ENCODE measurements around the gene HNRNPA1. TPM values are rescaled to one million over a fixed set of nuclear protein-coding genes. Genes with fewer than 3 reads are reported as not detected.
A peak's percentile ranks its signal among the peaks of the same experiment; 100 is the strongest.

HNRNPA1 gene
- total and polyA plus RNA-seq, 5 donors from 2014 or later: 750 to 1,288 (median 852) TPM

- Mint-ChIP-seq H3K27me3 (no peaks in the 10 kb centered on the region), H3K9me3 (peaks cover 0 to 2% (median 0%) of the 10 kb centered on the region in 7 donors), H3K4me3 (peak overlapping the region in 2 of 4 donors; percentile 57 to 87), H3K27ac (peak overlapping the region; percentile 39 to 77 (median 55)), H3K36me3 (peaks cover 64% of the 10 kb centered on the region), H3K4me1 (peaks cover 10 to 42% (median 25%) of the 10 kb centered on the region in 4 donors)
- DNase-seq (no peak), ATAC-seq (ENCODE audit: low read depth in 2 of 2) (no peak)
- Histone ChIP-seq H3K4me1 (ENCODE audit: control insufficient read depth, insufficient read depth, low read length, poor library complexity, severe bottlenecking) (peaks cover 54% of the 10 kb centered on the region), H3K36me3 (ENCODE audit: control insufficient read depth, insufficient read depth, low read length) (peaks cover 62% of the 10 kb centered on the region), H3K27ac (ENCODE audit: insufficient read depth, low read length, poor library complexity, severe bottlenecking) (no peak overlapping the region), H3K27me3 (ENCODE audit: control insufficient read depth, insufficient read depth, low read length) (no peaks in the 10 kb centered on the region), H3K4me3 (ENCODE audit: low read depth, low read length) (peak overlapping the region; percentile 46), H3K9me3 (ENCODE audit: control insufficient read depth in 2 of 2, low read length in 2 of 2) (no peaks in the 10 kb centered on the region)
Observed at GRCh38 chr12:54285150-54286041, 4.9 kb downstream of the HNRNPA1 start.

GRCh38 chr12:54286042-54287030, 5.8 kb downstream of the HNRNPA1 start:
- peaks cover 62% of the 10 kb centered on the region for H3K36me3 ChIP-seq (ENCODE audit: control insufficient read depth, insufficient read depth, low read length)
- peaks cover 10 to 42% (median 25%) of the 10 kb centered on the region in 4 donors for H3K4me1 Mint-ChIP-seq
- H3K36me3 Mint-ChIP-seq: peaks cover 62% of the 10 kb centered on the region
- DNase-seq (no peak), ATAC-seq (ENCODE audit: low read depth in 2 of 2) (no peak)
- peak overlapping the region; percentile 33 for H3K4me3 ChIP-seq (ENCODE audit: low read depth, low read length)
- no peak overlapping the region for H3K27ac ChIP-seq (ENCODE audit: insufficient read depth, low read length, poor library complexity, severe bottlenecking)
- H3K9me3 Mint-ChIP-seq: peaks cover 0 to 2% (median 0%) of the 10 kb centered on the region in 7 donors
- no peaks in the 10 kb centered on the region for H3K27me3 ChIP-seq (ENCODE audit: control insufficient read depth, insufficient read depth, low read length)
- H3K9me3 ChIP-seq (ENCODE audit: control insufficient read depth in 2 of 2, low read length in 2 of 2): no peaks in the 10 kb centered on the region
- peaks cover 49% of the 10 kb centered on the region for H3K4me1 ChIP-seq (ENCODE audit: control insufficient read depth, insufficient read depth, low read length, poor library complexity, severe bottlenecking)
- H3K27me3 Mint-ChIP-seq: no peaks in the 10 kb centered on the region
- H3K4me3 Mint-ChIP-seq: peak overlapping the region in 1 of 4 donors; percentile 57
- H3K27ac Mint-ChIP-seq: peak overlapping the region; percentile 16 to 77 (median 39)

- H3K4me3 ChIP-seq (ENCODE audit: low read depth, low read length): no peak overlapping the region
- no peak for DNase-seq
- H3K27ac ChIP-seq (ENCODE audit: insufficient read depth, low read length, poor library complexity, severe bottlenecking): no peak overlapping the region
Observed at GRCh38 chr12:54287261-54288157, 7.0 kb downstream of the HNRNPA1 start.

GRCh38 chr12:54292083-54292930, 11.8 kb downstream of the HNRNPA1 start:
- no peaks in the 10 kb centered on the region for H3K27me3 ChIP-seq (ENCODE audit: control insufficient read depth, insufficient read depth, low read length)
- H3K4me3 ChIP-seq (ENCODE audit: low read depth, low read length): no peak overlapping the region
- no peak overlapping the region for H3K4me3 Mint-ChIP-seq
- DNase-seq: no peak
- no peaks in the 10 kb centered on the region for H3K9me3 ChIP-seq (ENCODE audit: control insufficient read depth in 2 of 2, low read length in 2 of 2)
- no peak overlapping the region for H3K27ac ChIP-seq (ENCODE audit: insufficient read depth, low read length, poor library complexity, severe bottlenecking)
- peaks cover 4% of the 10 kb centered on the region for H3K36me3 Mint-ChIP-seq
- no peak for ATAC-seq (ENCODE audit: low read depth in 2 of 2)
- H3K9me3 Mint-ChIP-seq: no peaks in the 10 kb centered on the region
- no peak overlapping the region for H3K27ac Mint-ChIP-seq
- H3K27me3 Mint-ChIP-seq: peaks cover 13% of the 10 kb centered on the region
- H3K36me3 ChIP-seq (ENCODE audit: control insufficient read depth, insufficient read depth, low read length): peaks cover 13% of the 10 kb centered on the region
- peaks cover 0 to 3% (median under 1%) of the 10 kb centered on the region in 4 donors for H3K4me1 Mint-ChIP-seq
- no peaks in the 10 kb centered on the region for H3K4me1 ChIP-seq (ENCODE audit: control insufficient read depth, insufficient read depth, low read length, poor library complexity, severe bottlenecking)

More at GRCh38 chr12:54287261-54288157, 7.0 kb downstream of the HNRNPA1 start:
- H3K36me3 Mint-ChIP-seq: peaks cover 50% of the 10 kb centered on the region
- no peaks in the 10 kb centered on the region for H3K9me3 ChIP-seq (ENCODE audit: control insufficient read depth in 2 of 2, low read length in 2 of 2)
- peaks cover 38% of the 10 kb centered on the region for H3K4me1 ChIP-seq (ENCODE audit: control insufficient read depth, insufficient read depth, low read length, poor library complexity, severe bottlenecking)
- ATAC-seq (ENCODE audit: low read depth in 2 of 2): no peak
- peaks cover 54% of the 10 kb centered on the region for H3K36me3 ChIP-seq (ENCODE audit: control insufficient read depth, insufficient read depth, low read length)
- peaks cover 10 to 38% (median 24%) of the 10 kb centered on the region in 4 donors for H3K4me1 Mint-ChIP-seq
- H3K27me3 Mint-ChIP-seq: no peaks in the 10 kb centered on the region
- H3K27me3 ChIP-seq (ENCODE audit: control insufficient read depth, insufficient read depth, low read length): no peaks in the 10 kb centered on the region
- H3K9me3 Mint-ChIP-seq: peaks cover 0 to 2% (median 0%) of the 10 kb centered on the region in 7 donors
- peak overlapping the region in 1 of 4 donors; percentile 47 for H3K4me3 Mint-ChIP-seq
- peak overlapping the region in 1 of 3 donors; percentile 79 for H3K27ac Mint-ChIP-seq

GRCh38 chr12:54292931-54293241, 12.4 kb downstream of the HNRNPA1 start:
- no peaks in the 10 kb centered on the region for H3K9me3 ChIP-seq (ENCODE audit: control insufficient read depth in 2 of 2, low read length in 2 of 2)
- Mint-ChIP-seq H3K27me3 (peaks cover 16% of the 10 kb centered on the region), H3K4me1 (peaks cover 0 to 5% (median 3%) of the 10 kb centered on the region in 4 donors), H3K4me3 (no peak overlapping the region), H3K27ac (no peak overlapping the region), H3K36me3 (peaks cover 3% of the 10 kb centered on the region), H3K9me3 (no peaks in the 10 kb centered on the region)
- H3K4me1 ChIP-seq (ENCODE audit: control insufficient read depth, insufficient read depth, low read length, poor library complexity, severe bottlenecking): peaks cover 3% of the 10 kb centered on the region
- peaks cover 4% of the 10 kb centered on the region for H3K27me3 ChIP-seq (ENCODE audit: control insufficient read depth, insufficient read depth, low read length)
- no peak for DNase-seq
- H3K4me3 ChIP-seq (ENCODE audit: low read depth, low read length): no peak overlapping the region
- no peak overlapping the region for H3K27ac ChIP-seq (ENCODE audit: insufficient read depth, low read length, poor library complexity, severe bottlenecking)
- ATAC-seq (ENCODE audit: low read depth in 2 of 2): no peak
- peaks cover 7% of the 10 kb centered on the region for H3K36me3 ChIP-seq (ENCODE audit: control insufficient read depth, insufficient read depth, low read length)

GRCh38 chr12:54294152-54294952, 13.8 kb downstream of the HNRNPA1 start:
- Histone ChIP-seq H3K27me3 (ENCODE audit: control insufficient read depth, insufficient read depth, low read length) (peaks cover 12% of the 10 kb centered on the region), H3K9me3 (ENCODE audit: control insufficient read depth in 2 of 2, low read length in 2 of 2) (no peaks in the 10 kb centered on the region), H3K4me3 (ENCODE audit: low read depth, low read length) (no peak overlapping the region), H3K27ac (ENCODE audit: insufficient read depth, low read length, poor library complexity, severe bottlenecking) (no peak overlapping the region), H3K36me3 (ENCODE audit: control insufficient read depth, insufficient read depth, low read length) (peaks cover 2% of the 10 kb centered on the region), H3K4me1 (ENCODE audit: control insufficient read depth, insufficient read depth, low read length, poor library complexity, severe bottlenecking) (peaks cover 5% of the 10 kb centered on the region)
- Mint-ChIP-seq H3K27me3 (peaks cover 30% of the 10 kb centered on the region), H3K36me3 (no peaks in the 10 kb centered on the region), H3K9me3 (no peaks in the 10 kb centered on the region), H3K27ac (no peak overlapping the region), H3K4me3 (no peak overlapping the region), H3K4me1 (peaks cover 0 to 8% (median 4%) of the 10 kb centered on the region in 4 donors)
- ATAC-seq (ENCODE audit: low read depth in 2 of 2) (peak; percentile 32 to 64), DNase-seq (peak; percentile 27 to 63 (median 42))
